Measurements from ENCODE around the gene PSMF1.

- TF ChIP-seq STAT6 (CRISPR knock-in tag; IDR thresholded peaks at IDR 0.05; ENCODE audit: borderline replicate concordance) = no peak
- no peak for TF ChIP-seq U2AF1 (optimal IDR thresholded peaks at IDR 0.05; ENCODE audit: low read depth, low read length)
- TF ChIP-seq NFE2L1 (CRISPR knock-in tag; IDR thresholded peaks at IDR 0.05; ENCODE audit: borderline replicate concordance) = no peak
- no peak for TF ChIP-seq ZNF20 (CRISPR knock-in tag; IDR thresholded peaks at IDR 0.05)
- TF ChIP-seq, protein P1, sequence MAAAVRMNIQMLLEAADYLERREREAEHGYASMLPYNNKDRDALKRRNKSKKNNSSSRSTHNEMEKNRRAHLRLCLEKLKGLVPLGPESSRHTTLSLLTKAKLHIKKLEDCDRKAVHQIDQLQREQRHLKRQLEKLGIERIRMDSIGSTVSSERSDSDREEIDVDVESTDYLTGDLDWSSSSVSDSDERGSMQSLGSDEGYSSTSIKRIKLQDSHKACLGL (CRISPR knock-in tag; IDR thresholded peaks at IDR 0.05) = no peak
- no peak for TF ChIP-seq ZBTB21 (CRISPR knock-in tag; IDR thresholded peaks at IDR 0.05)
- TF ChIP-seq SAFB2 (CRISPR knock-in tag; IDR thresholded peaks at IDR 0.05; ENCODE audit: borderline replicate concordance, low read depth) = no peak
- no peak for TF ChIP-seq ZNF556 (CRISPR knock-in tag; IDR thresholded peaks at IDR 0.05; ENCODE audit: borderline replicate concordance)
These were observed 69.9 kb downstream of the PSMF1 start for GRCh38 chr20:1188347-1188746.
